HUES48 (cell line): Measurements from ENCODE around the gene SLC22A6.
"Not testable (repeated sequence)": the region's sequence is repeated elsewhere in the genome, so short reads cannot be mapped to it uniquely, and the experiment has no call there.

ENCODE experiments used
- H3K27ac ChIP-seq: one replicate; pipeline ENCODE4 v1.7.0; 2013; ENCODE audit warnings: low read depth, low read length, inconsistent platforms
- H3K27me3 ChIP-seq: 2 replicates; pipeline ENCODE4 v1.6.1; 2013; ENCODE audit warnings: mild to moderate bottlenecking, low read length; ENCODE audit not compliant: control insufficient read depth, insufficient read depth
- H3K36me3 ChIP-seq: 2 replicates; pipeline ENCODE4 v1.6.1; 2013; ENCODE audit warnings: low read length; ENCODE audit not compliant: control insufficient read depth, insufficient read depth
- H3K4me1 ChIP-seq: 2 replicates; pipeline ENCODE4 v1.6.1; 2013; ENCODE audit warnings: mild to moderate bottlenecking, low read length; ENCODE audit not compliant: control insufficient read depth, insufficient read depth
- H3K4me3 ChIP-seq: 2 replicates; pipeline ENCODE4 v1.5.1; 2013; ENCODE audit warnings: mild to moderate bottlenecking, low read depth, low read length
- H3K9ac ChIP-seq: 2 replicates; pipeline ENCODE4 v1.6.1; 2013; ENCODE audit warnings: mild to moderate bottlenecking, low read depth, low read length, moderate library complexity
- H3K9me3 ChIP-seq: 2 replicates; pipeline ENCODE4 v1.6.1; 2013; ENCODE audit warnings: low read length; ENCODE audit not compliant: control insufficient read depth, insufficient read depth

The SLC22A6 gene

GRCh38 chr11:62958547-62959421, 26.0 kb downstream of the SLC22A6 start:
- no peak overlapping the region for H3K4me3 ChIP-seq
- H3K4me1 ChIP-seq: no peaks in the 10 kb centered on the region; the same call in 1 of the 2 replicates
- no peak overlapping the region for H3K27ac ChIP-seq
- H3K36me3 ChIP-seq: no peaks in the 10 kb centered on the region
- no peak overlapping the region for H3K9ac ChIP-seq
- no peaks in the 10 kb centered on the region for H3K9me3 ChIP-seq
- H3K27me3 ChIP-seq: no peaks in the 10 kb centered on the region

GRCh38 chr11:62957147-62957546, 27.6 kb downstream of the SLC22A6 start:
- Histone ChIP-seq H3K9ac (no peak overlapping the region), H3K9me3 (no peaks in the 10 kb centered on the region), H3K27ac (no peak overlapping the region), H3K4me3 (no peak overlapping the region), H3K27me3 (no peaks in the 10 kb centered on the region), H3K36me3 (no peaks in the 10 kb centered on the region), H3K4me1 (no peaks in the 10 kb centered on the region; the same call in 1 of the 2 replicates)

- H3K9ac ChIP-seq: no peak overlapping the region
- no peaks in the 10 kb centered on the region for H3K36me3 ChIP-seq
- H3K27me3 ChIP-seq: no peaks in the 10 kb centered on the region
Observed at GRCh38 chr11:62954478-62954877, 30.3 kb downstream of the SLC22A6 start.

GRCh38 chr11:62953811-62954210, 31.0 kb downstream of the SLC22A6 start:
- Histone ChIP-seq H3K27me3 (no peaks in the 10 kb centered on the region), H3K27ac (no peak overlapping the region), H3K9me3 (no peaks in the 10 kb centered on the region), H3K9ac (no peak overlapping the region), H3K4me3 (no peak overlapping the region), H3K4me1 (no peaks in the 10 kb centered on the region), H3K36me3 (no peaks in the 10 kb centered on the region)

More at GRCh38 chr11:62954478-62954877, 30.3 kb downstream of the SLC22A6 start:
- Histone ChIP-seq H3K4me1 (no peaks in the 10 kb centered on the region), H3K27ac (no peak overlapping the region), H3K4me3 (no peak overlapping the region), H3K9me3 (no peaks in the 10 kb centered on the region)

GRCh38 chr11:62948765-62949320, 35.9 kb downstream of the SLC22A6 start:
- H3K9me3 ChIP-seq: no peaks in the 10 kb centered on the region
- H3K4me1 ChIP-seq: no peaks in the 10 kb centered on the region
- no peaks in the 10 kb centered on the region for H3K36me3 ChIP-seq
- no peak overlapping the region for H3K9ac ChIP-seq
- H3K27ac ChIP-seq: no peak overlapping the region
- no peak overlapping the region for H3K4me3 ChIP-seq
- H3K27me3 ChIP-seq: no peaks in the 10 kb centered on the region

GRCh38 chr11:62945538-62945937, 39.2 kb downstream of the SLC22A6 start:
- H3K36me3 ChIP-seq, H3K9ac ChIP-seq, H3K27me3 ChIP-seq, H3K9me3 ChIP-seq, H3K4me3 ChIP-seq, H3K4me1 ChIP-seq, H3K27ac ChIP-seq: not testable (repeated sequence)

- H3K4me1 ChIP-seq, H3K9ac ChIP-seq, H3K27me3 ChIP-seq, H3K36me3 ChIP-seq, H3K27ac ChIP-seq, H3K9me3 ChIP-seq, H3K4me3 ChIP-seq: not testable (repeated sequence)
Observed at GRCh38 chr11:62937528-62937927, 47.2 kb downstream of the SLC22A6 start.

GRCh38 chr11:62934496-62934785, 50.3 kb downstream of the SLC22A6 start:
- no peaks in the 10 kb centered on the region for H3K36me3 ChIP-seq
- peaks cover 8% of the 10 kb centered on the region; the same call in 1 of the 2 replicates for H3K27me3 ChIP-seq
- H3K4me3 ChIP-seq: no peak overlapping the region
- H3K9me3 ChIP-seq: no peaks in the 10 kb centered on the region
- H3K27ac ChIP-seq: no peak overlapping the region
- peaks cover 9% of the 10 kb centered on the region for H3K4me1 ChIP-seq
- H3K9ac ChIP-seq: no peak overlapping the region

GRCh38 chr11:62933750-62934495, 50.8 kb downstream of the SLC22A6 start:
- H3K27me3 ChIP-seq: peaks cover 13% of the 10 kb centered on the region
- no peak overlapping the region for H3K9ac ChIP-seq
- H3K4me1 ChIP-seq: peaks cover 9% of the 10 kb centered on the region
- no peak overlapping the region for H3K27ac ChIP-seq
- H3K9me3 ChIP-seq: no peaks in the 10 kb centered on the region
- no peaks in the 10 kb centered on the region for H3K36me3 ChIP-seq
- no peak overlapping the region for H3K4me3 ChIP-seq

- no peak overlapping the region for H3K27ac ChIP-seq
- H3K4me3 ChIP-seq: no peak overlapping the region
- H3K9ac ChIP-seq: no peak overlapping the region
- H3K36me3 ChIP-seq: no peaks in the 10 kb centered on the region
- peaks cover 19% of the 10 kb centered on the region for H3K27me3 ChIP-seq
- H3K9me3 ChIP-seq: no peaks in the 10 kb centered on the region
- H3K4me1 ChIP-seq: peaks cover 11% of the 10 kb centered on the region
Observed at GRCh38 chr11:62933285-62933684, 51.5 kb downstream of the SLC22A6 start.
